Activated CD8-positive, alpha-beta T cell treated with anti-CD3 and anti-CD28 coated beads for 36 hours (primary cell): ENCODE results near the gene PRIM2. TPM values are rescaled to one million over a fixed set of nuclear protein-coding genes. Genes with fewer than 3 reads are reported as not detected.
A peak's percentile ranks its signal among the peaks of the same experiment; 100 is the strongest.
"Not testable (repeated sequence)": the region's sequence is repeated elsewhere in the genome, so short reads cannot be mapped to it uniquely, and the experiment has no call there.

Source experiments
- ATAC-seq: fragments of 200-7000 bp; cut with Tn5 transposase; one replicate; pipeline ENCODE4 v1.10.0; 2021; ENCODE audit warnings: mild to moderate bottlenecking, moderate library complexity
- CTCF ChIA-PET: fragments of 350-600 bp; sonication (Branson Sonifier 250); formaldehyde crosslinking; loops from one replicate; lab custom pipeline; 2021; ENCODE audit warnings: antibody characterized with exemption; lab: Charles Lee
- POLR2A ChIA-PET: fragments of 350-600 bp; sonication (Branson Sonifier 250); formaldehyde crosslinking; loops from one replicate; lab custom pipeline; 2021; ENCODE audit warnings: antibody characterized with exemption; lab: Charles Lee
- DNase-seq: peaks from one replicate; pipeline ENCODE4 v3.0.0-alpha.2; 2020
- H3K27ac Mint-ChIP-seq: one replicate; pipeline ENCODE4 v1.8.0; 2021; ENCODE audit warnings: mild to moderate bottlenecking, mixed read lengths
- H3K27me3 Mint-ChIP-seq: one replicate; pipeline ENCODE4 v1.8.0; 2021; ENCODE audit warnings: mixed read lengths
- H3K36me3 Mint-ChIP-seq: one replicate; pipeline ENCODE4 v1.8.0; 2021; ENCODE audit warnings: low read depth, mixed read lengths
- H3K4me1 Mint-ChIP-seq: one replicate; pipeline ENCODE4 v1.8.0; 2021; ENCODE audit warnings: low read depth, mixed read lengths
- H3K4me3 Mint-ChIP-seq: one replicate; pipeline ENCODE4 v1.8.0; 2021; ENCODE audit warnings: mild to moderate bottlenecking, moderate library complexity, mixed read lengths
- H3K9me3 Mint-ChIP-seq: one replicate; pipeline ENCODE4 v1.8.0; 2021; ENCODE audit warnings: mixed read lengths
- intact Hi-C: fragments of 100-400 bp; cut with micrococcal nuclease; formaldehyde crosslinking; loops from one replicate; pipeline ENCODE4 v1.10.0; 2022
- total RNA-seq, 2 experiments: library from RNA; stranded (reverse); gene quantifications; one replicate each; pipeline ENCODE4 v1.2.3, GENCODE V29; 2021
- TF ChIP-seq, protein P1 (sequence below): fragments of 200-600 bp; IDR thresholded peaks from one replicate; pipeline ENCODE4 v1.8.0; 2022; ENCODE audit warnings: antibody characterized with exemption, mild to moderate bottlenecking

PRIM2 gene
- total RNA-seq, result 10 to 100 TPM; 41.8 to 42.0 TPM

DNA sequence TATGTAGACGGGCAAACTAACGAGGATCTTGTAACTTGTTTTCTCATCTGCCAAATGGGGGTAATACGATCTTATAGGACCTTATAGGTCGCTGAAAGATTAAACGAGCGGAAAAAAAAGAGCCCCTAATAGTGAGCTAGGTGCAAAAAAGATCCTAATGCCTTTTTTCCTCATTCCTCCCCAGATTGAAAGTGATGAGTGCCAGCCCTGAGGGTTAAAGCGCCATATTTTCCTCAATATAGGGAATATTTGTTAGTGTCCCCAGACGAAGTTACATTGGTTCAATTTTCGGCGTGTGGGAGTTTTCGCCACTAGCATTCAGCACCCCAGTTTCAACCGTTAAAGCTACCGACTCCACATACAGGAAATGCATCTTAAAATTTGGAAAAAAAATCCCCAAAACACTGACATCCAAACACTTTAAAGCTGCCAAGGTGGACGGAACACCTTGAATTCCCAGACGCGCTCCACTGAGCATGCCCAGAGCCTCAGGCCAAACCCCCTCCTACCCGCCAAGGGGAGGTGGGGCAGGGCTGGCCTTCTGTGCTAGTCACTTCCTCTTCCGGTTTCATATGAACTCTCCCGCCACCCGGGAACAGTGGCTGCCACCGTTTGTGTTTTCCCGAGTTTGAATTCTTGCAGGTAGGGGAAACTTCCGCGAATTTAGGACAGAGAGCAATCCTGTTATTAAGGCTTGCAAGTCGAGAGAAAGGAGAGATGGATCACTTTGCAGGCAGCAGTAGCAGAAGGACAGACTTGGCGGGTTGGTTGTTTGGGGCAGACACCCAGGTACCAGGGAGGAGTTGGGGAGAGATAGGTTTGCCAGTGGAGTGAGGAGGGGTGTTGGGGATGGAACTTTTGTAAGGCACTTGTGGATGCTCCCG is at the start of gene PRIM2:
PRIM2 (plus strand) TSS at position 571 of the 884 bp plus-strand sequence. CDS start 816 bp downstream, outside the sequence.
- Mint-ChIP-seq H3K4me1 (peaks cover 33% of the 10 kb centered on the region), H3K9me3 (peaks cover 6% of the 10 kb centered on the region), H3K27ac (peak within 1 kb of the TSS; percentile 98), H3K27me3 (no peaks in the 10 kb centered on the region), H3K4me3 (peak within 1 kb of the TSS; percentile 97), H3K36me3 (peaks cover 38% of the 10 kb centered on the region)
- DNase-seq (peak; percentile 87), ATAC-seq (peak; percentile 91)
- ChIA-PET POLR2A (interaction anchor here (1.1 to 1.2 kb wide), 2 partner anchors 145 to 414 kb away, joined by 3 to 4 read pairs; partner anchors contain the start of gene BAG2), CTCF (interaction anchor here (0.6 to 6.8 kb wide), 33 partner anchors 8 to 467 kb away, joined by 3 to 138 read pairs (median 4); partner anchors contain the start of genes BEND6 and RAB23)
- TF ChIP-seq, protein P1, sequence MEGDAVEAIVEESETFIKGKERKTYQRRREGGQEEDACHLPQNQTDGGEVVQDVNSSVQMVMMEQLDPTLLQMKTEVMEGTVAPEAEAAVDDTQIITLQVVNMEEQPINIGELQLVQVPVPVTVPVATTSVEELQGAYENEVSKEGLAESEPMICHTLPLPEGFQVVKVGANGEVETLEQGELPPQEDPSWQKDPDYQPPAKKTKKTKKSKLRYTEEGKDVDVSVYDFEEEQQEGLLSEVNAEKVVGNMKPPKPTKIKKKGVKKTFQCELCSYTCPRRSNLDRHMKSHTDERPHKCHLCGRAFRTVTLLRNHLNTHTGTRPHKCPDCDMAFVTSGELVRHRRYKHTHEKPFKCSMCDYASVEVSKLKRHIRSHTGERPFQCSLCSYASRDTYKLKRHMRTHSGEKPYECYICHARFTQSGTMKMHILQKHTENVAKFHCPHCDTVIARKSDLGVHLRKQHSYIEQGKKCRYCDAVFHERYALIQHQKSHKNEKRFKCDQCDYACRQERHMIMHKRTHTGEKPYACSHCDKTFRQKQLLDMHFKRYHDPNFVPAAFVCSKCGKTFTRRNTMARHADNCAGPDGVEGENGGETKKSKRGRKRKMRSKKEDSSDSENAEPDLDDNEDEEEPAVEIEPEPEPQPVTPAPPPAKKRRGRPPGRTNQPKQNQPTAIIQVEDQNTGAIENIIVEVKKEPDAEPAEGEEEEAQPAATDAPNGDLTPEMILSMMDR, result no peak
- intact Hi-C loops, result loop anchor here (2.0 to 10.0 kb wide), 5 partner anchors 50 to 415 kb away; partner anchors contain the start of gene BAG2

DNA sequence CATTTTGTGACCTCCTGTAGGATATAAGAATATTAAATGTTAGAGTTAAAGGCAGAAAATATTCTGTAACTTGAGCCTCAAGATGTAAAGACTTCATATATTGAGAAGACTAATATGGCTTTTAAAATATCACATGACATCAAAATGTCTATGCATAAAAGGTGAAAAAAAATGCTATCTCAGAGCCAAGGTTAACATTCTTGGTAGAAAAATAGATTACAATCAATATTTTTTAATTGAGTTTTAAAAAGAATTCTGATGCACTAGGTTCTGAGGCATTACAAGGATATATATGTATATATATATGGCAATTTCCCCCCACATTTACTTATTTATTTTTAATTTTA is 49.2 kb upstream of the PRIM2 start:
- ChIA-PET POLR2A (no interaction called here), CTCF (interaction anchor here (1.1 to 5.0 kb wide), 2 partner anchors 11 to 47 kb away, joined by 3 to 52 read pairs; partner anchors contain the start of gene PRIM2)
- H3K4me3 Mint-ChIP-seq, result no peak overlapping the region
- peaks cover 11% of the 10 kb centered on the region for H3K27me3 Mint-ChIP-seq
- no peaks in the 10 kb centered on the region for H3K36me3 Mint-ChIP-seq
- no peak overlapping the region for H3K27ac Mint-ChIP-seq
- intact Hi-C loops, result loop anchor here (5.0 kb wide), 1 partner anchor 49 kb away; the partner anchor contains the start of gene PRIM2
- H3K9me3 Mint-ChIP-seq, result no peaks in the 10 kb centered on the region
- H3K4me1 Mint-ChIP-seq, result peaks cover 12% of the 10 kb centered on the region
- ATAC-seq, result no peak
- TF ChIP-seq, protein P1, result peak; percentile 46
- DNase-seq, result no peak

GRCh38 chr6:57274113-57274824 is 43.2 kb upstream of the PRIM2 start:
- POLR2A ChIA-PET, H3K4me3 Mint-ChIP-seq, H3K36me3 Mint-ChIP-seq, ATAC-seq, H3K27ac Mint-ChIP-seq, H3K9me3 Mint-ChIP-seq, intact Hi-C loops, CTCF ChIA-PET, H3K4me1 Mint-ChIP-seq, DNase-seq: not testable (repeated sequence)
- H3K27me3 Mint-ChIP-seq, result peaks cover 26% of the 10 kb centered on the region

DNA sequence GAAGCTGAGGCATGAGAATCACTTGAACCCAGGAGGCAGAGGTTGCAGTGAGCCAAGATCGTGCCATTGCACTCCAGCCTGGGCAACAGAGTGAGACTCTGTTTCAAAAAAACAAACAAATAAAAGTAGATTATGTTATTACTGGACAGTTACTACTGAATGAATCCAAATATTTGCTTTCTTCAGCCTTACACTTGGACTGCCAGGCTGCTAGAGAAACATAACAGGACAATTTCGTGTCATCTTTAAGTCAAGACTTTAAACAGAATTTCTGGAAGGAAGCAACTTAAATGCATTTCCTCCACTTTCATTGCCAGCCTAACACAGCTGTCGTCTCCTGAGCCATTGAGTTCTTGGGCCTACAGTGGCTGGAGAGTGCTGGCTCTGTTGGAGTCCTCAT is 42.0 kb upstream of the PRIM2 start:
- CTCF ChIA-PET, result interaction anchor here (1.6 kb wide), 1 partner anchor 41 kb away, joined by 5 read pairs; the partner anchor contains the start of gene PRIM2
- H3K9me3 Mint-ChIP-seq, result no peaks in the 10 kb centered on the region
- no peaks in the 10 kb centered on the region for H3K4me1 Mint-ChIP-seq
- no peaks in the 10 kb centered on the region for H3K36me3 Mint-ChIP-seq
- POLR2A ChIA-PET, result no interaction called here
- DNase-seq, result no peak
- intact Hi-C loops, result no loop called here
- TF ChIP-seq, protein P1, result no peak
- ATAC-seq, result no peak
- H3K27ac Mint-ChIP-seq, result no peak overlapping the region
- H3K27me3 Mint-ChIP-seq, result peaks cover 30% of the 10 kb centered on the region
- H3K4me3 Mint-ChIP-seq, result no peak overlapping the region

DNA sequence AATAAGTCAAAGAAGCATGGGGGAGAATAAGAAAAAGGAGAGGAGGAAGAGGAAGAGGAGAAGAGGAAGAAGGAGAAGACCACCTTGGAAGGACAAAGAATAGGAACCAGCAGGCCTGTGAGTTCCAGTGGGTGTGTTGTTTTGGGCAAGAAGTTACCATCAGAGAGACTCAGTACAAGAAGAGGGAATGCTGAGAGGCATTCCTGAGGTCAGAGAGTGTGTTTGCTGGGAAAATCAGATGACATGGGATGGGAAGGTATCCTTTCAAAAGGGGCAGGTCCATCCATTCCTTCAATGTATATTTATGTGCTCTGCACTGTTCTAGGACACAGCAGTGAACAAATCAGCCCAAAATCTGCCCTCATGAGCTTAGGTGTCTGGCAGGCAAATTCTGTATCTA is 40.5 kb upstream of the PRIM2 start:
- no peak for ATAC-seq
- no peak for DNase-seq
- peaks cover 25% of the 10 kb centered on the region for H3K27me3 Mint-ChIP-seq
- ChIA-PET CTCF (interaction anchor here (1.1 to 1.6 kb wide), 2 partner anchors 9 to 40 kb away, joined by 3 to 5 read pairs; partner anchors contain the start of gene PRIM2), POLR2A (no interaction called here)
- TF ChIP-seq, protein P1, result no peak
- H3K9me3 Mint-ChIP-seq, result no peaks in the 10 kb centered on the region
- H3K27ac Mint-ChIP-seq, result no peak overlapping the region
- no peaks in the 10 kb centered on the region for H3K36me3 Mint-ChIP-seq
- H3K4me3 Mint-ChIP-seq, result no peak overlapping the region
- no peaks in the 10 kb centered on the region for H3K4me1 Mint-ChIP-seq
- intact Hi-C loops, result no loop called here
